Caco-2 (cell line): ENCODE data around the gene NEUROG2. TPM values are rescaled to one million over a fixed set of nuclear protein-coding genes. Genes with fewer than 3 reads are reported as not detected.

Experiments
- BruUV-seq: library from RNA; stranded (reverse); fragments of 400-500 nt; replicated peaks from 2 replicates; lab custom pipeline; 2021; lab: Mats Ljungman, UMichigan
- CTCF ChIA-PET: fragments of 300-600 bp; sonication (Branson Sonifier 250); formaldehyde crosslinking; loops from one replicate; lab custom pipeline; 2022; ENCODE audit warnings: antibody characterized with exemption; lab: Charles Lee
- POLR2A ChIA-PET: fragments of 300-600 bp; sonication (Branson Sonifier 250); formaldehyde crosslinking; loops from one replicate; lab custom pipeline; 2022; ENCODE audit warnings: antibody characterized with exemption; lab: Charles Lee
- DNase-seq, 2 experiments: peaks; one replicate each; pipeline versions ENCODE4 v3.0.0 to v3.0.0-alpha.2; 2020 to 2022
- H3K27me3 ChIP-seq: replicated peaks from 2 replicates; pipeline ENCODE4 v1.6.0; 2011; ENCODE audit warnings: low read length; ENCODE audit not compliant: control insufficient read depth, insufficient read depth
- H3K36me3 ChIP-seq: 2 replicates; pipeline ENCODE4 v1.5.1; 2011; ENCODE audit warnings: low read length; ENCODE audit not compliant: control insufficient read depth, insufficient read depth
- H3K4me1 ChIP-seq: fragments of 250-450 bp; sonication (Bioruptor Pico); 2 replicates; pipeline ENCODE4 v1.5.1; 2020; ENCODE audit warnings: mild to moderate bottlenecking
- H3K4me3 ChIP-seq: 2 replicates; pipeline ENCODE4 v1.5.1; 2011; ENCODE audit warnings: low read depth, mild to moderate bottlenecking, control low read depth, low read length
- H3K9me3 ChIP-seq: fragments of 250-450 bp; sonication (Bioruptor Pico); 2 replicates; pipeline ENCODE4 v1.5.1; 2020; ENCODE audit warnings: mild to moderate bottlenecking, moderate library complexity
- H3K27ac Mint-ChIP-seq: one replicate; pipeline ENCODE4 v1.8.0; 2022; ENCODE audit warnings: mixed read lengths; ENCODE audit not compliant: unreplicated experiment
- H3K27me3 Mint-ChIP-seq: one replicate; pipeline ENCODE4 v1.8.0; 2022; ENCODE audit warnings: mixed read lengths; ENCODE audit not compliant: insufficient read depth, unreplicated experiment
- H3K36me3 Mint-ChIP-seq: one replicate; pipeline ENCODE4 v1.8.0; 2022; ENCODE audit warnings: mild to moderate bottlenecking, mixed read lengths; ENCODE audit not compliant: insufficient read depth, unreplicated experiment
- H3K4me1 Mint-ChIP-seq: one replicate; pipeline ENCODE4 v1.8.0; 2022; ENCODE audit warnings: low read depth, mixed read lengths; ENCODE audit not compliant: unreplicated experiment
- H3K4me3 Mint-ChIP-seq: one replicate; pipeline ENCODE4 v1.8.0; 2022; ENCODE audit warnings: mild to moderate bottlenecking, moderate library complexity, mixed read lengths; ENCODE audit not compliant: unreplicated experiment
- H3K9me3 Mint-ChIP-seq: one replicate; pipeline ENCODE4 v1.8.0; 2022; ENCODE audit warnings: mixed read lengths; ENCODE audit not compliant: unreplicated experiment
- CTCF ChIP-seq, 2 experiments: fragments of 200-600 bp in 1 of 2; IDR thresholded peaks; 1 replicate in 1 of 2; 2 replicates in 1 of 2; pipeline versions ENCODE4 v1.5.1 to v1.8.0; 2011 to 2022; ENCODE audit warnings: antibody characterized with exemption in 1 of 2, control low read depth in 1 of 2, inconsistent platforms in 1 of 2, low read depth in 1 of 2, low read length in 1 of 2, mild to moderate bottlenecking in 1 of 2, moderate library complexity in 1 of 2; ENCODE audit not compliant: insufficient read depth in 1 of 2, severe bottlenecking in 1 of 2, unreplicated experiment in 1 of 2
- intact Hi-C: fragments of 100-400 bp; cut with micrococcal nuclease; formaldehyde crosslinking; loops from one replicate; pipeline ENCODE4 v1.10.0; 2022; ENCODE audit not compliant: unreplicated experiment
- total RNA-seq: library from RNA; stranded (reverse); gene quantifications from 2 replicates; pipeline ENCODE4 v1.2.3, GENCODE V29; 2022

NEUROG2 gene
- total RNA-seq, 1 experiment from 2014 or later: not detected

GRCh38 chr4:112511803-112512118 is 4.2 kb downstream of the NEUROG2 start:
- no peak overlapping the region for H3K4me3 Mint-ChIP-seq
- ChIA-PET CTCF (no interaction called here), POLR2A (interaction anchor here (0.5 kb wide), 1 partner anchor 136 kb away, joined by 3 read pairs; no protein-coding TSS in a partner anchor)
- no peaks in the 10 kb centered on the region; the same call in 1 of the 2 replicates for H3K27me3 ChIP-seq
- H3K4me3 ChIP-seq: no peak overlapping the region
- BruUV-seq: no TSS peak
- no peaks in the 10 kb centered on the region for H3K9me3 ChIP-seq
- no peaks in the 10 kb centered on the region for H3K36me3 ChIP-seq
- no peak for DNase-seq
- peaks cover 35% of the 10 kb centered on the region for H3K27me3 Mint-ChIP-seq
- no peak overlapping the region for H3K27ac Mint-ChIP-seq
- H3K4me1 ChIP-seq: peaks cover 8% of the 10 kb centered on the region; the same call in 1 of the 2 replicates
- no peak for TF ChIP-seq CTCF (IDR thresholded peaks at IDR 0.05; ENCODE audit: insufficient read depth in 1 of 2, low read depth in 1 of 2, low read length in 1 of 2, severe bottlenecking in 1 of 2, unreplicated experiment in 1 of 2)
- H3K36me3 Mint-ChIP-seq: no peaks in the 10 kb centered on the region
- peaks cover 2% of the 10 kb centered on the region for H3K4me1 Mint-ChIP-seq
- intact Hi-C loops: no loop called here
- no peaks in the 10 kb centered on the region for H3K9me3 Mint-ChIP-seq

- POLR2A ChIA-PET: no interaction called here
- no TSS peak for BruUV-seq
- Mint-ChIP-seq H3K9me3 (no peaks in the 10 kb centered on the region), H3K4me3 (no peak overlapping the region), H3K4me1 (no peaks in the 10 kb centered on the region), H3K27me3 (peaks cover 36% of the 10 kb centered on the region), H3K27ac (no peak overlapping the region), H3K36me3 (no peaks in the 10 kb centered on the region)
- no peaks in the 10 kb centered on the region for H3K9me3 ChIP-seq
- CTCF ChIA-PET: no interaction called here
- no peak for DNase-seq
- H3K36me3 ChIP-seq: no peaks in the 10 kb centered on the region
- H3K4me1 ChIP-seq: peaks cover 6% of the 10 kb centered on the region; the same call in 1 of the 2 replicates
- intact Hi-C loops: no loop called here
- no peak for TF ChIP-seq CTCF (IDR thresholded peaks at IDR 0.05; ENCODE audit: insufficient read depth in 1 of 2, low read depth in 1 of 2, low read length in 1 of 2, severe bottlenecking in 1 of 2, unreplicated experiment in 1 of 2)
- H3K4me3 ChIP-seq: no peak overlapping the region
- H3K27me3 ChIP-seq: no peaks in the 10 kb centered on the region; the same call in 1 of the 2 replicates
Observed at GRCh38 chr4:112511093-112511802, 4.7 kb downstream of the NEUROG2 start.

- CTCF ChIA-PET: no interaction called here
- no peak overlapping the region for H3K4me3 ChIP-seq
- peaks cover 32% of the 10 kb centered on the region for H3K27me3 Mint-ChIP-seq
- intact Hi-C loops: no loop called here
- no peaks in the 10 kb centered on the region for H3K36me3 Mint-ChIP-seq
- POLR2A ChIA-PET: no interaction called here
- no peaks in the 10 kb centered on the region for H3K9me3 Mint-ChIP-seq
- no peak overlapping the region for H3K27ac Mint-ChIP-seq
- H3K9me3 ChIP-seq: no peaks in the 10 kb centered on the region
- H3K36me3 ChIP-seq: no peaks in the 10 kb centered on the region
- no peaks in the 10 kb centered on the region for H3K4me1 Mint-ChIP-seq
- peaks cover 6% of the 10 kb centered on the region; the same call in 1 of the 2 replicates for H3K4me1 ChIP-seq
- no peak for DNase-seq
- no peak overlapping the region for H3K4me3 Mint-ChIP-seq
- BruUV-seq: no TSS peak
- no peaks in the 10 kb centered on the region; the same call in 1 of the 2 replicates for H3K27me3 ChIP-seq
- TF ChIP-seq CTCF (IDR thresholded peaks at IDR 0.05; ENCODE audit: insufficient read depth in 1 of 2, low read depth in 1 of 2, low read length in 1 of 2, severe bottlenecking in 1 of 2, unreplicated experiment in 1 of 2): no peak
Observed at GRCh38 chr4:112510291-112511092, 5.5 kb downstream of the NEUROG2 start.
